Muscle layer of duodenum (tissue), 2 donors: ENCODE results near the gene OR52N1.

Source experiments
- H3K27ac ChIP-seq: one replicate; pipeline ENCODE4 v1.7.0; 2013; ENCODE audit warnings: mild to moderate bottlenecking, low read length
- H3K27me3 ChIP-seq: one replicate; pipeline ENCODE4 v1.7.0; 2013; ENCODE audit warnings: low read depth, mild to moderate bottlenecking, control low read depth, low read length
- H3K36me3 ChIP-seq, 2 donors: one replicate each; pipeline ENCODE4 v1.7.0; 2013; ENCODE audit warnings: low read length in 2 of 2, control low read depth in 1 of 2, mild to moderate bottlenecking in 1 of 2; ENCODE audit not compliant: insufficient read depth in 2 of 2, control insufficient read depth in 1 of 2
- H3K4me1 ChIP-seq, 2 donors: one replicate each; pipeline ENCODE4 v1.7.0; 2013; ENCODE audit warnings: low read length in 2 of 2, mild to moderate bottlenecking in 2 of 2, control low read depth in 1 of 2, moderate library complexity in 1 of 2; ENCODE audit not compliant: insufficient read depth in 2 of 2, control insufficient read depth in 1 of 2
- H3K4me3 ChIP-seq, 2 donors: one replicate each; pipeline ENCODE4 v1.7.0; 2013; ENCODE audit warnings: low read length in 2 of 2, low read depth in 1 of 2, mild to moderate bottlenecking in 1 of 2
- H3K9me3 ChIP-seq, 2 donors: one replicate each; pipeline ENCODE4 v1.7.0; 2013; ENCODE audit warnings: low read length in 2 of 2, control low read depth in 1 of 2, mild to moderate bottlenecking in 1 of 2; ENCODE audit not compliant: control insufficient read depth in 1 of 2
- donor health status: healthy.

OR52N1 gene

GRCh38 chr11:5796541-5796940 lies 5.5 kb upstream of the OR52N1 start:
- H3K4me3 ChIP-seq: no peak overlapping the region
- H3K27me3 ChIP-seq: no peaks in the 10 kb centered on the region
- H3K27ac ChIP-seq: no peak overlapping the region
- no peaks in the 10 kb centered on the region for H3K36me3 ChIP-seq
- no peaks in the 10 kb centered on the region for H3K4me1 ChIP-seq
- H3K9me3 ChIP-seq: no peaks in the 10 kb centered on the region

GRCh38 chr11:5783255-5783654 lies 7.8 kb downstream of the OR52N1 start, which contains the start of gene OR52N5:
TSS of gene OR52N5 (minus strand) at chr11:5783355. CDS start at chr11:5778634, 4,721 bp downstream.
- no peak within 1 kb of the TSS for H3K4me3 ChIP-seq
- H3K9me3 ChIP-seq: no peaks in the 10 kb centered on the region
- no peaks in the 10 kb centered on the region for H3K36me3 ChIP-seq
- no peak within 1 kb of the TSS for H3K27ac ChIP-seq
- H3K4me1 ChIP-seq: no peaks in the 10 kb centered on the region
- H3K27me3 ChIP-seq: no peaks in the 10 kb centered on the region

- Histone ChIP-seq H3K27ac (no peak overlapping the region), H3K9me3 (no peaks in the 10 kb centered on the region), H3K27me3 (no peaks in the 10 kb centered on the region), H3K4me1 (no peaks in the 10 kb centered on the region), H3K4me3 (no peak overlapping the region), H3K36me3 (no peaks in the 10 kb centered on the region)
Measured at GRCh38 chr11:5767056-5767455, 24.0 kb downstream of the OR52N1 start.

- no peaks in the 10 kb centered on the region for H3K27me3 ChIP-seq
- H3K27ac ChIP-seq: no peak within 1 kb of the TSS
- no peak within 1 kb of the TSS for H3K4me3 ChIP-seq
- H3K4me1 ChIP-seq: no peaks in the 10 kb centered on the region
- no peaks in the 10 kb centered on the region for H3K36me3 ChIP-seq
- H3K9me3 ChIP-seq: no peaks in the 10 kb centered on the region
Measured at GRCh38 chr11:5753943-5754342, 37.1 kb downstream of the OR52N1 start, which contains the start of gene OR52N4. TSS of gene OR52N4 (plus strand) at chr11:5754243. CDS start at chr11:5754741, 498 bp downstream.

- Histone ChIP-seq H3K27me3 (no peaks in the 10 kb centered on the region), H3K4me1 (no peaks in the 10 kb centered on the region), H3K9me3 (no peaks in the 10 kb centered on the region), H3K27ac (no peak overlapping the region), H3K4me3 (no peak overlapping the region), H3K36me3 (no peaks in the 10 kb centered on the region)
Measured at GRCh38 chr11:5749836-5750235, 41.2 kb downstream of the OR52N1 start.

- H3K36me3 ChIP-seq: no peaks in the 10 kb centered on the region
- H3K27me3 ChIP-seq: no peaks in the 10 kb centered on the region
- H3K27ac ChIP-seq: no peak overlapping the region
- peaks cover 0 to 1% of the 10 kb centered on the region in 2 donors for H3K9me3 ChIP-seq
- H3K4me1 ChIP-seq: no peaks in the 10 kb centered on the region
- no peak overlapping the region for H3K4me3 ChIP-seq
Measured at GRCh38 chr11:5746614-5747013, 44.5 kb downstream of the OR52N1 start.

GRCh38 chr11:5738431-5738830 lies 52.6 kb downstream of the OR52N1 start:
- no peaks in the 10 kb centered on the region for H3K27me3 ChIP-seq

GRCh38 chr11:5737670-5738392 lies 53.2 kb downstream of the OR52N1 start:
- Histone ChIP-seq H3K27ac (no peak overlapping the region), H3K9me3 (peaks cover 0 to 6% of the 10 kb centered on the region in 2 donors), H3K27me3 (no peaks in the 10 kb centered on the region)

More at GRCh38 chr11:5738431-5738830, 52.6 kb downstream of the OR52N1 start:
- Histone ChIP-seq H3K4me3 (no peak overlapping the region), H3K27ac (no peak overlapping the region), H3K36me3 (no peaks in the 10 kb centered on the region), H3K4me1 (no peaks in the 10 kb centered on the region), H3K9me3 (peaks cover 0 to 6% of the 10 kb centered on the region in 2 donors)

GRCh38 chr11:5737091-5737490 lies 54.0 kb downstream of the OR52N1 start:
- Histone ChIP-seq H3K4me3 (no peak overlapping the region), H3K4me1 (no peaks in the 10 kb centered on the region), H3K27me3 (no peaks in the 10 kb centered on the region), H3K27ac (no peak overlapping the region), H3K36me3 (no peaks in the 10 kb centered on the region), H3K9me3 (peaks cover 0 to 6% of the 10 kb centered on the region in 2 donors)

More at GRCh38 chr11:5737670-5738392, 53.2 kb downstream of the OR52N1 start:
- Histone ChIP-seq H3K4me3 (no peak overlapping the region), H3K36me3 (no peaks in the 10 kb centered on the region), H3K4me1 (no peaks in the 10 kb centered on the region)
